SU-DHL-6 (cell line): ENCODE measurements around the gene STPG4.
"Not testable (repeated sequence)": the region's sequence is repeated elsewhere in the genome, so short reads cannot be mapped to it uniquely, and the experiment has no call there.

Experiments
- H2AFZ ChIP-seq: fragments of 200-600 bp; sonication (generic); 2 replicates; pipeline ENCODE4 v1.6.1; 2014; ENCODE audit warnings: low read depth, mild to moderate bottlenecking, moderate library complexity, mixed read lengths, antibody characterized with exemption, low read length; ENCODE audit not compliant: severe bottlenecking
- H3F3A ChIP-seq: fragments of 200-600 bp; shearing (Covaris generic); 2 replicates; pipeline ENCODE4 v1.6.0; 2016; ENCODE audit warnings: antibody characterized with exemption, mild to moderate bottlenecking; ENCODE audit not compliant: insufficient read depth
- H3K27ac ChIP-seq: fragments of 200-600 bp; sonication (generic); 2 replicates; pipeline ENCODE4 v1.5.1; 2016; ENCODE audit warnings: low read depth, mild to moderate bottlenecking, low read length, moderate library complexity, mixed read lengths
- H3K27me3 ChIP-seq: fragments of 200-600 bp; sonication (generic), shearing (Covaris generic); 2 replicates; pipeline ENCODE4 v1.6.0; 2014; ENCODE audit warnings: mild to moderate bottlenecking, low read length
- H3K36me3 ChIP-seq: fragments of 200-600 bp; sonication (generic); 2 replicates; pipeline ENCODE4 v1.6.1; 2014; ENCODE audit warnings: mild to moderate bottlenecking, low read length, mixed read lengths
- H3K4me2 ChIP-seq: fragments of 300-600, 200-600 bp; shearing (Covaris generic), sonication (generic); 2 replicates; pipeline ENCODE4 v1.6.0; 2014; ENCODE audit warnings: low read length, low read depth, mild to moderate bottlenecking; ENCODE audit not compliant: poor library complexity, severe bottlenecking
- H3K4me3 ChIP-seq: fragments of 200-600 bp; sonication (generic); 2 replicates; pipeline ENCODE4 v1.5.1; 2014; ENCODE audit warnings: antibody characterized with exemption, low read length, mild to moderate bottlenecking, mixed read lengths; ENCODE audit not compliant: insufficient read depth, poor library complexity, severe bottlenecking
- H3K79me2 ChIP-seq: fragments of 200-600 bp; sonication (generic); 2 replicates; pipeline ENCODE4 v1.6.1; 2014; ENCODE audit warnings: mild to moderate bottlenecking, low read length, moderate library complexity; ENCODE audit not compliant: insufficient read depth
- H3K9ac ChIP-seq: fragments of 200-600 bp; sonication (generic); 2 replicates; pipeline ENCODE4 v1.7.0; 2014; ENCODE audit warnings: mild to moderate bottlenecking, low read length
- H3K9me2 ChIP-seq: fragments of 200-600 bp; sonication (generic); replicated peaks from 2 replicates; pipeline ENCODE4 v1.6.1; 2014; ENCODE audit warnings: low read length; ENCODE audit not compliant: insufficient read depth
- H3K9me3 ChIP-seq: fragments of 200-600 bp; sonication (generic); 2 replicates; pipeline ENCODE4 v1.6.1; 2014; ENCODE audit warnings: low read length, mixed read lengths; ENCODE audit not compliant: insufficient read depth
- H4K20me1 ChIP-seq: fragments of 200-600 bp; sonication (generic); 2 replicates; pipeline ENCODE4 v1.6.1; 2014; ENCODE audit warnings: low read depth, mild to moderate bottlenecking, antibody characterized with exemption, low read length, moderate library complexity, mixed read lengths
- CTCF ChIP-seq: fragments of 200-600 bp; sonication (generic); IDR thresholded peaks from one replicate; pipeline ENCODE4 v1.5.1; 2017; ENCODE audit warnings: antibody characterized with exemption, mild to moderate bottlenecking, low read length, moderate library complexity; ENCODE audit not compliant: insufficient read depth, poor library complexity, severe bottlenecking
- EZH2phosphoT487 ChIP-seq: fragments of 200-600 bp; sonication (generic), shearing (Covaris generic); conservative IDR thresholded peaks from 2 replicates; pipeline ENCODE4 v1.6.1; 2018; ENCODE audit warnings: mild to moderate bottlenecking, antibody characterized with exemption, low read length, moderate library complexity, mixed read lengths

The STPG4 gene

DNA sequence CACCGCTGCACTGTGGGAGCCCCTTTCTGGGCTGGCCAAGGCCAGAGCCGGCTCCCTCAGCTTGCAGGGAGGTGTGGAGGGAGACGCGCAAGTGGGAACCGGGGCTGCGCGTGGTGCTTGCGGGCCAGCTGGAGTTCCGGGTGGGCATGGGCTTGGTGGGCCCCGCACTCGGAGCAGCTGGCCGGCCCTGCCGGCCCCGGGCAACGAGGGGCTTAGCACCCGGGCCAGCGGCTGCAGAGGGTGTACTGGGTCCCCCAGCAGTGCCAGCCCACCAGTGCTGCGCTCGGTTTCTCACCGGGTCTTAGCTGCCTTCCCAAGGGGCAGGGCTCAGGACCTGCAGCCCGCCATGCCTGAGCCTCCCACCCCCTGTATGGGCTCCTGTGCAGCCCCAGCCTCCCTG is 47.9 kb downstream of the STPG4 start:
- not testable (repeated sequence) for H3K9ac ChIP-seq, H3K4me2 ChIP-seq, H3K79me2 ChIP-seq, H3K9me3 ChIP-seq, H2AFZ ChIP-seq, H3K27ac ChIP-seq, H4K20me1 ChIP-seq, H3F3A ChIP-seq, H3K4me3 ChIP-seq, H3K36me3 ChIP-seq, H3K27me3 ChIP-seq, H3K9me2 ChIP-seq

- H3K4me2 ChIP-seq, H3K27me3 ChIP-seq, H3K27ac ChIP-seq, H3K36me3 ChIP-seq, H3K79me2 ChIP-seq, H2AFZ ChIP-seq, H3K9ac ChIP-seq, H3K9me3 ChIP-seq, H4K20me1 ChIP-seq, H3K4me3 ChIP-seq, H3F3A ChIP-seq, H3K9me2 ChIP-seq: not testable (repeated sequence)
These were observed 48.9 kb downstream of the STPG4 start for GRCh38 chr2:47106231-47106630.

GRCh38 chr2:47099712-47100111 is 55.4 kb downstream of the STPG4 start:
- not testable (repeated sequence) for H3F3A ChIP-seq, H2AFZ ChIP-seq, H3K36me3 ChIP-seq, H3K79me2 ChIP-seq, H3K9me2 ChIP-seq, H3K9me3 ChIP-seq, H4K20me1 ChIP-seq, H3K27me3 ChIP-seq, H3K9ac ChIP-seq, H3K4me2 ChIP-seq, H3K4me3 ChIP-seq, H3K27ac ChIP-seq

GRCh38 chr2:47098953-47099352 is 56.2 kb downstream of the STPG4 start:
- Histone ChIP-seq H3K9me2 (no peaks in the 10 kb centered on the region), H3K9ac (no peak overlapping the region), H2AFZ (no peak overlapping the region), H3K79me2 (no peaks in the 10 kb centered on the region), H3K27me3 (no peaks in the 10 kb centered on the region), H3K36me3 (no peaks in the 10 kb centered on the region), H3K9me3 (no peaks in the 10 kb centered on the region), H4K20me1 (no peaks in the 10 kb centered on the region), H3F3A (no peaks in the 10 kb centered on the region), H3K27ac (no peak overlapping the region), H3K4me2 (no peak overlapping the region), H3K4me3 (no peak overlapping the region)
- TF ChIP-seq CTCF = no peak

DNA sequence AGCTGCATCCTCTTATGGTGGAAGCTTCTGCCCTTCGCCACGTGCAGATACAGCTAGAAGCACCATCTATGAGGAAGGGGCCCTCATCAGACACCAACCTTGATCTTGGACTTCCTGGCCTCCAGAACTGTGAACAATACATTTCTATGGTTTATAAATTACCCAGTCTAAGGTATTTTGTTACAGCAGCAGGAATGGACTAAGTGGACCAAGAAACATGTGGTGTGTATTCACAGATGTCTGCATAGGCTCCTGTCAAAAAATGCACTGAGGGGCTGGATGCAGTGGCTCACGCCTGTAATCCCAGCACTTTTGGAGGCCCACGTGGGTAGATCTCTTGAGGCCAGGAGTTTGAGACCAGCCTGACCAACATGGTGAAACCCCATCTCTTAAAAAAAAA is 57.5 kb downstream of the STPG4 start:
- TF ChIP-seq EZH2phosphoT487 (no peak), CTCF (no peak)
- no peaks in the 10 kb centered on the region for H3K9me3 ChIP-seq
- H3K27me3 ChIP-seq = no peaks in the 10 kb centered on the region
- no peak overlapping the region for H3K27ac ChIP-seq
- H3K4me2 ChIP-seq = no peak overlapping the region
- no peak overlapping the region for H3K4me3 ChIP-seq
- H3K36me3 ChIP-seq = no peaks in the 10 kb centered on the region
- H3K79me2 ChIP-seq = no peaks in the 10 kb centered on the region
- no peak overlapping the region for H2AFZ ChIP-seq
- no peak overlapping the region for H3K9ac ChIP-seq
- H4K20me1 ChIP-seq = no peaks in the 10 kb centered on the region
- H3K9me2 ChIP-seq = no peaks in the 10 kb centered on the region
- no peaks in the 10 kb centered on the region for H3F3A ChIP-seq
